Uterus (tissue), 4 donors: ENCODE data around the gene CEBPE. TPM values are rescaled to one million over a fixed set of nuclear protein-coding genes. Genes with fewer than 3 reads are reported as not detected.
A peak's percentile ranks its signal among the peaks of the same experiment; 100 is the strongest.

Source experiments
- DNase-seq, 2 donors: peaks; one replicate each; pipeline ENCODE4 v3.0.0-alpha.2; 2019 to 2020
- H3K27ac ChIP-seq, 2 donors: fragments of 200-600 bp; sonication (generic); 1 replicate in 1 of 2; 2 replicates in 1 of 2; pipeline ENCODE4 v1.5.1; 2016 to 2018
- H3K27me3 ChIP-seq, 2 donors: fragments of 200-600 bp; sonication (generic); one replicate each; pipeline ENCODE4 v1.5.1; 2018 to 2019; ENCODE audit warnings: control low read depth in 1 of 2
- H3K36me3 ChIP-seq, 2 donors: fragments of 200-600 bp; sonication (generic); one replicate each; pipeline ENCODE4 v1.5.1; 2019; ENCODE audit warnings: control low read depth in 1 of 2
- H3K4me1 ChIP-seq, 2 donors: fragments of 200-600 bp; sonication (generic); one replicate each; pipeline ENCODE4 v1.5.1; 2018 to 2019; ENCODE audit warnings: control low read depth in 1 of 2
- H3K4me3 ChIP-seq, 2 donors: fragments of 200-600 bp; sonication (generic); 1 replicate in 1 of 2; 2 replicates in 1 of 2; pipeline ENCODE4 v1.5.1; 2018 to 2019; ENCODE audit warnings: mild to moderate bottlenecking in 1 of 2
- H3K9me3 ChIP-seq, 2 donors: fragments of 200-600 bp; sonication (generic); one replicate each; pipeline ENCODE4 v1.5.1; 2019; ENCODE audit warnings: control low read depth in 1 of 2
- POLR2A ChIP-seq, 2 donors: fragments of 450-650 bp; IDR thresholded peaks; one replicate each; pipeline ENCODE4 v1.6.1; 2016; ENCODE audit warnings: antibody characterized with exemption in 2 of 2, mild to moderate bottlenecking in 1 of 2, moderate library complexity in 1 of 2
- intact Hi-C: fragments of 100-400 bp; cut with DNase I; formaldehyde crosslinking; loops from one replicate; pipeline ENCODE4 v1.15.1; 2023; ENCODE audit warnings: low total_unique reads
- total RNA-seq, 4 donors: library from RNA; depleted of rRNA in 3 of 4; stranded (reverse); fragments of >200 nt in 3 of 4; gene quantifications; one replicate each; pipeline versions ENCODE4 v1.1.0 to v1.2.4, GENCODE V29; 2014 to 2023
- TF ChIP-seq, protein P1 (sequence below), 4 experiments: fragments of 200-600 bp in 2 of 4; fragments of 450-650 bp in 2 of 4; sonication (generic) in 2 of 4; IDR thresholded peaks; one replicate each; pipeline ENCODE4 v1.5.1; 2016 to 2019; ENCODE audit warnings: antibody characterized with exemption in 4 of 4, mild to moderate bottlenecking in 2 of 4, moderate library complexity in 1 of 4
- donor health status: DM: yes; HTN: yes; CAD: no.

The CEBPE gene
- total RNA-seq, 4 donors from 2014 or later: not detected

DNA sequence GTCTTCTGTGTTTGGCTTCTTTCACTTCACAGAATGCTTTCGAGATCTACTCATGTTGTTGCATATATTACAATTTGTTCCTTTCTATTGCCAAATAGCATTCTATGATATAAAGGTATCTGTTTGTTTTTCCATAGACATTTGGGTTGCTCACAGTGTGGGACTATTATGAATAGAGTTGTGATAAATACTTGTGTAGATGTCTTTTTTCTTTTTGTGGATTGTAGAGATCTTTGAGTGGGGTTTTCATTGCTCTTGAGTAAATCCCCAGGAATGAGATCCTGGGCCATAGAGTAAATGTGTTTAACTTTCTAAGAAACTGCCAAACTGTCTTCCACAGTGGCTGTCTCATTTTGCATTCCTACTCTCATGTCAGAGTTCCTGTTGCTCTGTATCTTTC, 24.9 kb upstream of the CEBPE start:
- no peaks in the 10 kb centered on the region for H3K36me3 ChIP-seq
- peak overlapping the region; percentile 96 for H3K27ac ChIP-seq
- H3K9me3 ChIP-seq: no peaks in the 10 kb centered on the region
- intact Hi-C loops: no loop called here
- no peaks in the 10 kb centered on the region for H3K27me3 ChIP-seq
- DNase-seq: no peak
- no peak overlapping the region for H3K4me3 ChIP-seq
- H3K4me1 ChIP-seq: peaks cover 11 to 12% of the 10 kb centered on the region in 2 donors
- TF ChIP-seq, protein P1, sequence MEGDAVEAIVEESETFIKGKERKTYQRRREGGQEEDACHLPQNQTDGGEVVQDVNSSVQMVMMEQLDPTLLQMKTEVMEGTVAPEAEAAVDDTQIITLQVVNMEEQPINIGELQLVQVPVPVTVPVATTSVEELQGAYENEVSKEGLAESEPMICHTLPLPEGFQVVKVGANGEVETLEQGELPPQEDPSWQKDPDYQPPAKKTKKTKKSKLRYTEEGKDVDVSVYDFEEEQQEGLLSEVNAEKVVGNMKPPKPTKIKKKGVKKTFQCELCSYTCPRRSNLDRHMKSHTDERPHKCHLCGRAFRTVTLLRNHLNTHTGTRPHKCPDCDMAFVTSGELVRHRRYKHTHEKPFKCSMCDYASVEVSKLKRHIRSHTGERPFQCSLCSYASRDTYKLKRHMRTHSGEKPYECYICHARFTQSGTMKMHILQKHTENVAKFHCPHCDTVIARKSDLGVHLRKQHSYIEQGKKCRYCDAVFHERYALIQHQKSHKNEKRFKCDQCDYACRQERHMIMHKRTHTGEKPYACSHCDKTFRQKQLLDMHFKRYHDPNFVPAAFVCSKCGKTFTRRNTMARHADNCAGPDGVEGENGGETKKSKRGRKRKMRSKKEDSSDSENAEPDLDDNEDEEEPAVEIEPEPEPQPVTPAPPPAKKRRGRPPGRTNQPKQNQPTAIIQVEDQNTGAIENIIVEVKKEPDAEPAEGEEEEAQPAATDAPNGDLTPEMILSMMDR (IDR thresholded peaks at IDR 0.05): no peak
- TF ChIP-seq POLR2A (IDR thresholded peaks at IDR 0.05): no peak

DNA sequence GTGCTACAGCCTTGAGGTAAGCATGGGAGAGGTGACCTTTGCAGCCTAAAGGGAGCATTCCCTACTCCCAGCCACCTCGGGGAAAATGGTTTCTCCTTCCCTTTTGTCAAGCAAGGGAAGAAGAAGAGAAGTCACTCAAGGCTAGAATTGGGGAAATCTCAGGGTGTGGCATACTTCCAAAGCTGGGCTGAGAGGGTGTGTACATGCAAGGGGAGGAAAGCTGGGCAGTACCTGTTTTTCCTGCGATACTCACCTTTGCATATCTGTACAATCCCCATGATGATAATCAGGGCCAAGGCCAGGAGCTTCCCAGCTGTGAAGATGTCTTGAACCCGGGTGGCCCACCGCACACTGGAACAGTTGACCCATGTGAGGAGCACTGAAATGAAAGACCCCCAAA, 23.8 kb upstream of the CEBPE start:
- Histone ChIP-seq H3K27me3 (no peaks in the 10 kb centered on the region), H3K4me1 (peaks cover 12% of the 10 kb centered on the region in 2 donors), H3K9me3 (no peaks in the 10 kb centered on the region), H3K4me3 (no peak overlapping the region), H3K27ac (peak overlapping the region; percentile 96), H3K36me3 (no peaks in the 10 kb centered on the region)
- intact Hi-C loops: no loop called here
- TF ChIP-seq, protein P1 (IDR thresholded peaks at IDR 0.05): no peak
- no peak for TF ChIP-seq POLR2A (IDR thresholded peaks at IDR 0.05)
- no peak for DNase-seq

DNA sequence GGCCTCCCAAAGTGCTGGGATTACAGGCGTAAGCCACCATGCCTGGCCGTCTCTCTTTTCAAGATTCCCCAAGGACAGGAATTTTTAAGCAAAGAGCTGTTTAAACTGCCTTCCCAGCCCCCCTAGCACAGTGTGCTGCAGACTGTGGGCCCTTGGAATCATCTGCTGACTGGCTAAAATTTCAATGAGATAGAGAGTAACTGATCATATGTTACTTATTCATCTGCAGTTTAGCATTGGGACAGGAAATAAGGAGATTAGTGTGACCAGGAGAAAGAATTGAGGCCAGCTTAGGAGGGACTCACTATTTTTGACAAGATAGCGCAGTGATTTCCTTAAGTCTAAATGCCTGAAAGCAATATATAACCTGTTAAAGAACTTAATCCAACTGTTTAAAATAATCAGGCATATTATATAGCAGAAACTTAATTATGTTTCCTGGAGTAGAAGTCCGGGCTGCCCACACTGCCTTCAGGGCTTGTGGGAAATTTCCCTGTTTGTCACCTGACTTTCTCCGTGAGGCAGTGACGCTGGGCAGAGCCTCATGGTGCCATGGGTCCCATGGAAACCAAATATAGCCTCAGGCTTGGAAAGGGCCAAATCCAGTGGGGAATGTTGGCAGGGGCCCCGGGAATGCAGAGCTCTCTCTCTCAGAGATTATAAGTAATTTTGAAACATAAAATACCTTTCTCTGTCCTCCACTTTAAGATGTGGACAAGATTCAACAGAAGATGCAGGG, 22.8 kb upstream of the CEBPE start:
- H3K27me3 ChIP-seq: no peaks in the 10 kb centered on the region
- peaks cover 8 to 12% of the 10 kb centered on the region in 2 donors for H3K4me1 ChIP-seq
- no peaks in the 10 kb centered on the region for H3K9me3 ChIP-seq
- H3K36me3 ChIP-seq: no peaks in the 10 kb centered on the region
- no peak overlapping the region for H3K4me3 ChIP-seq
- TF ChIP-seq, protein P1 (IDR thresholded peaks at IDR 0.05): no peak
- no peak for TF ChIP-seq POLR2A (IDR thresholded peaks at IDR 0.05)
- intact Hi-C loops: no loop called here
- peak overlapping the region; percentile 96 for H3K27ac ChIP-seq
- peak; percentile 68 for DNase-seq

DNA sequence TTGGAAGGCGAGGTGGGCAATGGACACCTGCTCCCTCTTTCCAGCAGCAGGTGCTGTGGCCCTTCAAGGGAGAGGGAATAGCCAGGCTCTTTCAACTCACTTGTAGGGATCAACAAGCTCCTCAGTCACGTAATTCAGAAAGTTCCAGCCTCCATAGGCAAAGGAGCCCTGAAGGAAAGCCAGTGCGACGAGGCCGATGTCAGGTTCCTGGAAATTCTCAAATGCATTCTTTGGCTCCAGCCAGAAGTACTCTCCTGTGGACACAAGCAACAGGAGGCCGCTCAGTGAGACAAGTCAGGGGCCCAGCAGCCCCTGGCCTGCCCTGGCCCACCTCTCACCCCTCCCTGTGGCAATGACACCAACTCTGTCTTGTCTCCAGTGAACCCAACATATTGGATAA, 21.3 kb upstream of the CEBPE start:
- no peak for TF ChIP-seq POLR2A (IDR thresholded peaks at IDR 0.05)
- TF ChIP-seq, protein P1 (IDR thresholded peaks at IDR 0.05): no peak
- Histone ChIP-seq H3K9me3 (no peaks in the 10 kb centered on the region), H3K4me1 (peaks cover 5 to 12% of the 10 kb centered on the region in 2 donors), H3K27ac (peak overlapping the region; percentile 18 to 96), H3K4me3 (no peak overlapping the region), H3K27me3 (no peaks in the 10 kb centered on the region), H3K36me3 (no peaks in the 10 kb centered on the region)
- intact Hi-C loops: no loop called here
- no peak for DNase-seq

DNA sequence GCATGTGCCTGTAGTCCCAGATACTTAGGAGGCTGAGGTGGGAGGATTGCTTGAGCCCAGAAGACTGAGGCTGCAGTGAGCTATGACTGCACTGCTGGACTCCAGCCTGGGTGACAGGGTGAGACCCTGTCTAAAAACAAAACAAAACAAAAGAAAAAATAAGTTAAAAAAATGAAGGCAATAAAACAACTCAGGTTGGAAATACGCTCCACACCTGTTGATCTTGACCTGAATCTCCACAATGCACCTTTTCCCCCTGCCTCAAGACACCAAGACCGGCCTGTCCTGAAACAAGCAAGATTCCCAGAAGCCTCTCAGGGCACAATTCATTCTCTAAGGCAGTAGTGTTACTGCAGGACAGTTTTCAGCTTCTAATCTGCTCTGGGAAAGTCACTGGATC, 20.8 kb upstream of the CEBPE start:
- no peaks in the 10 kb centered on the region for H3K36me3 ChIP-seq
- no peak for DNase-seq
- no peaks in the 10 kb centered on the region for H3K9me3 ChIP-seq
- TF ChIP-seq POLR2A (IDR thresholded peaks at IDR 0.05): no peak
- TF ChIP-seq, protein P1 (IDR thresholded peaks at IDR 0.05): no peak
- peaks cover 5 to 12% of the 10 kb centered on the region in 2 donors for H3K4me1 ChIP-seq
- intact Hi-C loops: no loop called here
- peak overlapping the region in 1 of 2 donors; percentile 96 for H3K27ac ChIP-seq
- no peak overlapping the region for H3K4me3 ChIP-seq
- no peaks in the 10 kb centered on the region for H3K27me3 ChIP-seq
